Transverse colon (tissue), 3 donors: ENCODE data around the gene TIMM29.

ENCODE experiments used
- POLR2A ChIP-seq: fragments of 450-650 bp; IDR thresholded peaks from one replicate; pipeline ENCODE4 v1.6.1; 2016; ENCODE audit warnings: antibody characterized with exemption, mild to moderate bottlenecking, moderate library complexity
- TF ChIP-seq, protein P1 (sequence below), 5 experiments: fragments of 200-600 bp in 3 of 5; fragments of 450-650 bp in 2 of 5; sonication (generic) in 3 of 5; IDR thresholded peaks; 1 replicate in 2 of 5; 2 replicates in 3 of 5; pipeline ENCODE4 v1.5.1; 2016 to 2017; ENCODE audit warnings: antibody characterized with exemption in 5 of 5, inconsistent platforms in 3 of 5, mild to moderate bottlenecking in 2 of 5, moderate library complexity in 1 of 5

DNA sequence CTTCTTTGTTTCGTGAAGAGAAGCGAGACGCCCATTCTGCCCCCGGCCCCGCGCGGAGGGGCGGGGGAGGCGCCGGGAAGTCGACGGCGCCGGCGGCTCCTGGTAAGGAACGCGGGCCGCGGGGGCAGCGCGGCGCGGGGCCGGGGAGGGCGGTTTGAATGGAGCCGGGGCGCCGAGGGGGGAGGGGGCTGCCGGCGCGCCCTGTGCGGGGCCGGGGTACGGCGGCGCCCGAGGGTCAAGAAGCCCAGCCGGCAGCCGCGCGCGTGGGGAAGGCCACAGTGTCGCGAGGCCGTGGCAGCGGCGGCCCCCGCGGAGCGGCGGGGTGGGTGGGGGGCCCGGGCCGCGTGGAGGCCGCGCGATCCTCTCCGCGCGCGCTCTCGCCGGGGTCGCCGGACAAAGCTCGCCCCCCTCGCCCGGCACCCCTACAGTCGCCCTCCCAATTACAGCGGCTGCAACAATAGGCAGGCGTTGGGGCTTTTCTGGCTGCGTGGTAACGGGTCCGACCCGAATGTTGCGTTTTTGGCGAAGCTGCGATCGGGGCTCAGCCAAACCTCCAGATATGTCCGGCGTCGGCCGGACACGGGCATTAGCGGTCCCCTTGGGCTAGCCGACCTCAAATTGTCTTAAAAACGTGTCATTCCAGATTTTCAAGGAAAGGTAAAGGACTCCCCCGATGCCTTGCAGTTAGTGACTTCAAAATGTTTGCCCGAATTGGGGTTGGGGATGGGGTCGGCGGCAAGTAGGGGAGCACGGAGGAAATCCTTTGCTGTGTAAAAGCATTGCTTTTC, 32.7 kb downstream of the TIMM29 start:
- no peak for TF ChIP-seq POLR2A
- TF ChIP-seq, protein P1, sequence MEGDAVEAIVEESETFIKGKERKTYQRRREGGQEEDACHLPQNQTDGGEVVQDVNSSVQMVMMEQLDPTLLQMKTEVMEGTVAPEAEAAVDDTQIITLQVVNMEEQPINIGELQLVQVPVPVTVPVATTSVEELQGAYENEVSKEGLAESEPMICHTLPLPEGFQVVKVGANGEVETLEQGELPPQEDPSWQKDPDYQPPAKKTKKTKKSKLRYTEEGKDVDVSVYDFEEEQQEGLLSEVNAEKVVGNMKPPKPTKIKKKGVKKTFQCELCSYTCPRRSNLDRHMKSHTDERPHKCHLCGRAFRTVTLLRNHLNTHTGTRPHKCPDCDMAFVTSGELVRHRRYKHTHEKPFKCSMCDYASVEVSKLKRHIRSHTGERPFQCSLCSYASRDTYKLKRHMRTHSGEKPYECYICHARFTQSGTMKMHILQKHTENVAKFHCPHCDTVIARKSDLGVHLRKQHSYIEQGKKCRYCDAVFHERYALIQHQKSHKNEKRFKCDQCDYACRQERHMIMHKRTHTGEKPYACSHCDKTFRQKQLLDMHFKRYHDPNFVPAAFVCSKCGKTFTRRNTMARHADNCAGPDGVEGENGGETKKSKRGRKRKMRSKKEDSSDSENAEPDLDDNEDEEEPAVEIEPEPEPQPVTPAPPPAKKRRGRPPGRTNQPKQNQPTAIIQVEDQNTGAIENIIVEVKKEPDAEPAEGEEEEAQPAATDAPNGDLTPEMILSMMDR (IDR thresholded peaks at IDR 0.05), result no peak
